ENCODE measurements around the gene VPS26C.
"Not testable (repeated sequence)": the region's sequence is repeated elsewhere in the genome, so short reads cannot be mapped to it uniquely, and the experiment has no call there.

VPS26C gene

GRCh38 chr21:37227071-37228002 is 39.8 kb downstream of the VPS26C start:
- DNase-seq: no peak

GRCh38 chr21:37226041-37226920 is 40.9 kb downstream of the VPS26C start:
- no peak for DNase-seq

GRCh38 chr21:37224861-37225839 is 42.0 kb downstream of the VPS26C start:
- DNase-seq: no peak

GRCh38 chr21:37223804-37224345 is 43.3 kb downstream of the VPS26C start:
- no peak for DNase-seq

- DNase-seq: not testable (repeated sequence)
These were observed 44.9 kb downstream of the VPS26C start for GRCh38 chr21:37222248-37222647.

GRCh38 chr21:37220981-37221664 is 46.0 kb downstream of the VPS26C start:
- peak; percentile 95 for DNase-seq

- peak; percentile 57 for DNase-seq
These were observed 46.6 kb downstream of the VPS26C start for GRCh38 chr21:37220433-37220980.

- no peak for DNase-seq
These were observed 47.2 kb downstream of the VPS26C start for GRCh38 chr21:37219761-37220432.

- no peak for DNase-seq
These were observed 52.2 kb downstream of the VPS26C start for GRCh38 chr21:37214952-37215351.

- no peak for DNase-seq
These were observed 56.3 kb downstream of the VPS26C start for GRCh38 chr21:37210799-37211198.

GRCh38 chr21:37210130-37210529 is 57.0 kb downstream of the VPS26C start:
- no peak for DNase-seq

- DNase-seq: no peak
These were observed 58.4 kb downstream of the VPS26C start for GRCh38 chr21:37208741-37209225.

GRCh38 chr21:37208056-37208721 is 58.9 kb downstream of the VPS26C start:
- no peak for DNase-seq

- no peak for DNase-seq
These were observed 59.6 kb downstream of the VPS26C start for GRCh38 chr21:37207441-37208009.

GRCh38 chr21:37206496-37206895 is 60.6 kb downstream of the VPS26C start:
- DNase-seq: no peak

- no peak for DNase-seq
These were observed 62.6 kb downstream of the VPS26C start for GRCh38 chr21:37204580-37204979.

- no peak for DNase-seq
These were observed 64.7 kb downstream of the VPS26C start for GRCh38 chr21:37202221-37203110.
